Immature natural killer cell (primary cell): ENCODE measurements around the gene CEP112. TPM values are rescaled to one million over a fixed set of nuclear protein-coding genes. Genes with fewer than 3 reads are reported as not detected.
"Not testable (repeated sequence)": the region's sequence is repeated elsewhere in the genome, so short reads cannot be mapped to it uniquely, and the experiment has no call there.

Experiments used
- DNase-seq, 3 donors: peaks; one replicate each; pipeline ENCODE4 v3.0.0; 2022; ENCODE audit warnings: mixed read lengths in 1 of 3
- H3K27ac Mint-ChIP-seq, 6 donors: one replicate each; pipeline ENCODE4 v1.8.0; 2020; ENCODE audit warnings: mixed read lengths in 6 of 6, mild to moderate bottlenecking in 5 of 6, inconsistent platforms in 4 of 6, moderate library complexity in 3 of 6
- H3K27me3 Mint-ChIP-seq, 3 donors: one replicate each; pipeline ENCODE4 v1.8.0; 2020 to 2021; ENCODE audit warnings: low read depth in 3 of 3, mild to moderate bottlenecking in 3 of 3, mixed read lengths in 3 of 3, moderate library complexity in 3 of 3, inconsistent platforms in 1 of 3
- H3K36me3 Mint-ChIP-seq, 3 donors: one replicate each; pipeline ENCODE4 v1.8.0; 2020; ENCODE audit warnings: mixed read lengths in 3 of 3, inconsistent platforms in 2 of 3, mild to moderate bottlenecking in 2 of 3
- H3K4me1 Mint-ChIP-seq, 2 donors: one replicate each; pipeline ENCODE4 v1.8.0; 2020; ENCODE audit warnings: inconsistent platforms in 2 of 2, mild to moderate bottlenecking in 2 of 2, mixed read lengths in 2 of 2, moderate library complexity in 1 of 2
- H3K4me3 Mint-ChIP-seq, 5 donors: one replicate each; pipeline ENCODE4 v1.8.0; 2020; ENCODE audit warnings: mild to moderate bottlenecking in 5 of 5, mixed read lengths in 5 of 5, inconsistent platforms in 3 of 5, moderate library complexity in 3 of 5
- H3K9me3 Mint-ChIP-seq, 6 donors: one replicate each; pipeline ENCODE4 v1.8.0; 2020; ENCODE audit warnings: mild to moderate bottlenecking in 6 of 6, mixed read lengths in 6 of 6, inconsistent platforms in 4 of 6, moderate library complexity in 3 of 6
- polyA plus RNA-seq, 3 donors: library from polyadenylated mRNA; unstranded; fragments of 300-500 nt; fragmentation: Illumina TruSeq; gene quantifications; one replicate each; pipeline ENCODE4 v1.2.3, GENCODE V29; 2021

CEP112 gene
- polyA plus RNA-seq, 3 donors from 2014 or later: 0.13 to 0.25 TPM; not detected in 1

GRCh38 chr17:65837232-65837631, 354.7 kb downstream of the CEP112 start:
- not testable (repeated sequence) for H3K36me3 Mint-ChIP-seq, H3K27ac Mint-ChIP-seq, H3K4me3 Mint-ChIP-seq, DNase-seq, H3K4me1 Mint-ChIP-seq
- Mint-ChIP-seq H3K9me3 (peaks cover 14 to 23% (median 19%) of the 10 kb centered on the region in 6 donors), H3K27me3 (peaks cover 0 to 11% (median 10%) of the 10 kb centered on the region in 3 donors)

- H3K9me3 Mint-ChIP-seq: peaks cover 14 to 31% (median 30%) of the 10 kb centered on the region in 6 donors
- H3K4me1 Mint-ChIP-seq: no peaks in the 10 kb centered on the region
Observed at GRCh38 chr17:65833214-65833613, 358.7 kb downstream of the CEP112 start.

GRCh38 chr17:65830356-65830755, 361.6 kb downstream of the CEP112 start:
- H3K9me3 Mint-ChIP-seq: peaks cover 14 to 36% (median 31%) of the 10 kb centered on the region in 6 donors
- H3K4me3 Mint-ChIP-seq: no peak overlapping the region
- DNase-seq: no peak
- H3K27me3 Mint-ChIP-seq: peaks cover 0 to 4% (median 3%) of the 10 kb centered on the region in 3 donors
- H3K36me3 Mint-ChIP-seq: peaks cover 0 to 12% (median 10%) of the 10 kb centered on the region in 3 donors
- H3K27ac Mint-ChIP-seq: no peak overlapping the region
- no peaks in the 10 kb centered on the region for H3K4me1 Mint-ChIP-seq

More at GRCh38 chr17:65833214-65833613, 358.7 kb downstream of the CEP112 start:
- peaks cover 0 to 8% (median 4%) of the 10 kb centered on the region in 3 donors for H3K27me3 Mint-ChIP-seq
- DNase-seq: no peak
- no peak overlapping the region for H3K4me3 Mint-ChIP-seq
- peaks cover 0 to 12% (median 10%) of the 10 kb centered on the region in 3 donors for H3K36me3 Mint-ChIP-seq
- H3K27ac Mint-ChIP-seq: no peak overlapping the region

GRCh38 chr17:65826577-65826976, 365.4 kb downstream of the CEP112 start:
- H3K36me3 Mint-ChIP-seq, H3K27ac Mint-ChIP-seq, H3K27me3 Mint-ChIP-seq: not testable (repeated sequence)

GRCh38 chr17:65824901-65825300, 367.0 kb downstream of the CEP112 start:
- Mint-ChIP-seq H3K27ac (no peak overlapping the region), H3K36me3 (no peaks in the 10 kb centered on the region), H3K9me3 (peaks cover 0 to 8% (median 0%) of the 10 kb centered on the region in 6 donors), H3K4me3 (no peak overlapping the region), H3K27me3 (peaks cover 0 to 2% (median 0%) of the 10 kb centered on the region in 3 donors), H3K4me1 (no peaks in the 10 kb centered on the region)
- DNase-seq: no peak

More at GRCh38 chr17:65826577-65826976, 365.4 kb downstream of the CEP112 start:
- not testable (repeated sequence) for H3K4me3 Mint-ChIP-seq, H3K4me1 Mint-ChIP-seq, DNase-seq
- peaks cover 0 to 19% (median 10%) of the 10 kb centered on the region in 6 donors for H3K9me3 Mint-ChIP-seq

GRCh38 chr17:65823713-65824112, 368.2 kb downstream of the CEP112 start:
- Mint-ChIP-seq H3K36me3 (no peaks in the 10 kb centered on the region), H3K9me3 (peaks cover 0 to 8% (median 1%) of the 10 kb centered on the region in 6 donors), H3K27me3 (peaks cover 0 to 2% (median 0%) of the 10 kb centered on the region in 3 donors), H3K27ac (no peak overlapping the region), H3K4me1 (no peaks in the 10 kb centered on the region), H3K4me3 (no peak overlapping the region)
- no peak for DNase-seq

GRCh38 chr17:65820811-65821210, 371.1 kb downstream of the CEP112 start:
- no peak for DNase-seq
- Mint-ChIP-seq H3K36me3 (no peaks in the 10 kb centered on the region), H3K27ac (no peak overlapping the region), H3K27me3 (peaks cover 2 to 3% (median 2%) of the 10 kb centered on the region in 3 donors), H3K9me3 (peaks cover 0 to 3% (median 0%) of the 10 kb centered on the region in 6 donors), H3K4me3 (no peak overlapping the region), H3K4me1 (no peaks in the 10 kb centered on the region)

GRCh38 chr17:65820306-65820705, 371.6 kb downstream of the CEP112 start:
- Mint-ChIP-seq H3K36me3 (no peaks in the 10 kb centered on the region), H3K4me1 (no peaks in the 10 kb centered on the region), H3K27ac (no peak overlapping the region)

GRCh38 chr17:65819810-65820209, 372.1 kb downstream of the CEP112 start:
- no peak overlapping the region for H3K4me3 Mint-ChIP-seq
- peaks cover 0 to 3% (median 0%) of the 10 kb centered on the region in 6 donors for H3K9me3 Mint-ChIP-seq
- H3K4me1 Mint-ChIP-seq: no peaks in the 10 kb centered on the region
- peaks cover 2 to 3% (median 2%) of the 10 kb centered on the region in 3 donors for H3K27me3 Mint-ChIP-seq
- no peaks in the 10 kb centered on the region for H3K36me3 Mint-ChIP-seq
- H3K27ac Mint-ChIP-seq: no peak overlapping the region
- no peak for DNase-seq

More at GRCh38 chr17:65820306-65820705, 371.6 kb downstream of the CEP112 start:
- Mint-ChIP-seq H3K27me3 (peaks cover 2 to 3% (median 2%) of the 10 kb centered on the region in 3 donors), H3K4me3 (no peak overlapping the region), H3K9me3 (peaks cover 0 to 3% (median 0%) of the 10 kb centered on the region in 6 donors)
- no peak for DNase-seq

GRCh38 chr17:65817951-65818350, 374.0 kb downstream of the CEP112 start:
- H3K4me3 Mint-ChIP-seq: no peak overlapping the region
- peaks cover 0 to 3% (median 0%) of the 10 kb centered on the region in 6 donors for H3K9me3 Mint-ChIP-seq
- no peaks in the 10 kb centered on the region for H3K36me3 Mint-ChIP-seq
- DNase-seq: no peak
- no peak overlapping the region for H3K27ac Mint-ChIP-seq
- no peaks in the 10 kb centered on the region for H3K4me1 Mint-ChIP-seq
- peaks cover 2 to 3% (median 2%) of the 10 kb centered on the region in 3 donors for H3K27me3 Mint-ChIP-seq

- Mint-ChIP-seq H3K36me3 (no peaks in the 10 kb centered on the region), H3K27me3 (peaks cover 0 to 3% (median 2%) of the 10 kb centered on the region in 3 donors), H3K4me1 (no peaks in the 10 kb centered on the region), H3K27ac (no peak overlapping the region), H3K9me3 (peaks cover 0 to 12% (median 2%) of the 10 kb centered on the region in 6 donors), H3K4me3 (no peak overlapping the region)
- DNase-seq: no peak
Observed at GRCh38 chr17:65814418-65814817, 377.5 kb downstream of the CEP112 start.

GRCh38 chr17:65813306-65813705, 378.6 kb downstream of the CEP112 start:
- H3K27me3 Mint-ChIP-seq: peaks cover 0 to 3% (median 2%) of the 10 kb centered on the region in 3 donors

GRCh38 chr17:65811043-65811442, 380.9 kb downstream of the CEP112 start:
- H3K27ac Mint-ChIP-seq: no peak overlapping the region
- H3K9me3 Mint-ChIP-seq: peaks cover 4 to 19% (median 14%) of the 10 kb centered on the region in 6 donors
- H3K4me3 Mint-ChIP-seq: no peak overlapping the region
- no peaks in the 10 kb centered on the region for H3K4me1 Mint-ChIP-seq
- H3K36me3 Mint-ChIP-seq: peaks cover 0 to 4% (median 3%) of the 10 kb centered on the region in 3 donors
- H3K27me3 Mint-ChIP-seq: peaks cover 0 to 5% (median 0%) of the 10 kb centered on the region in 3 donors
- DNase-seq: no peak

More at GRCh38 chr17:65813306-65813705, 378.6 kb downstream of the CEP112 start:
- Mint-ChIP-seq H3K36me3 (peaks cover 0 to 4% (median 3%) of the 10 kb centered on the region in 3 donors), H3K4me3 (no peak overlapping the region), H3K27ac (no peak overlapping the region), H3K4me1 (no peaks in the 10 kb centered on the region), H3K9me3 (peaks cover 3 to 18% (median 5%) of the 10 kb centered on the region in 6 donors)
- DNase-seq: no peak

GRCh38 chr17:65809366-65809765, 382.6 kb downstream of the CEP112 start:
- H3K4me3 Mint-ChIP-seq: no peak overlapping the region
- H3K9me3 Mint-ChIP-seq: peaks cover 6 to 23% (median 14%) of the 10 kb centered on the region in 6 donors
- no peak overlapping the region for H3K27ac Mint-ChIP-seq
- no peaks in the 10 kb centered on the region for H3K4me1 Mint-ChIP-seq
- DNase-seq: no peak
- H3K36me3 Mint-ChIP-seq: peaks cover 0 to 4% (median 3%) of the 10 kb centered on the region in 3 donors
- H3K27me3 Mint-ChIP-seq: peaks cover 0 to 7% (median 0%) of the 10 kb centered on the region in 3 donors

GRCh38 chr17:65808566-65808965, 383.4 kb downstream of the CEP112 start:
- DNase-seq, H3K4me1 Mint-ChIP-seq, H3K4me3 Mint-ChIP-seq, H3K27me3 Mint-ChIP-seq, H3K36me3 Mint-ChIP-seq, H3K27ac Mint-ChIP-seq: not testable (repeated sequence)
- H3K9me3 Mint-ChIP-seq: peaks cover 6 to 23% (median 14%) of the 10 kb centered on the region in 6 donors
